Peyer's patch (tissue), 4 donors: Measurements from ENCODE around the gene TSPAN9.

Experiments
- CTCF ChIP-seq, 6 experiments: fragments of 450-650 bp in 4 of 6; fragments of 200-600 bp in 2 of 6; sonication (generic) in 1 of 6; IDR thresholded peaks; one replicate each; pipeline ENCODE4 v1.5.1; 2017 to 2019; ENCODE audit warnings: antibody characterized with exemption in 6 of 6, mild to moderate bottlenecking in 3 of 6, moderate library complexity in 1 of 6
- POLR2A ChIP-seq, 2 donors: fragments of 450-650 bp; IDR thresholded peaks; one replicate each; pipeline ENCODE4 v1.5.1; 2017; ENCODE audit warnings: antibody characterized with exemption in 2 of 2, mild to moderate bottlenecking in 2 of 2, moderate library complexity in 2 of 2

- TF ChIP-seq POLR2A (IDR thresholded peaks at IDR 0.05) (no peak), CTCF (IDR thresholded peaks at IDR 0.05) (no peak)
These were observed 11.9 kb upstream of the TSPAN9 start for GRCh38 chr12:3065300-3065699.
